SH-SY5Y (cell line): ENCODE results near the gene RAB8B.

ENCODE experiments used
- GATA2 ChIP-seq: IDR thresholded peaks from 2 replicates; pipeline ENCODE4 v1.6.1; 2011; ENCODE audit warnings: mild to moderate bottlenecking, low read depth, low read length
- GATA3 ChIP-seq: IDR thresholded peaks from 2 replicates; pipeline ENCODE4 v1.6.1; 2011; ENCODE audit warnings: low read depth, mild to moderate bottlenecking, low read length, moderate library complexity

Gene RAB8B

GRCh38 chr15:63211092-63211490, 21.7 kb downstream of the RAB8B start:
- no peak for TF ChIP-seq GATA3
- TF ChIP-seq GATA2 = no peak

GRCh38 chr15:63211549-63211948, 22.1 kb downstream of the RAB8B start:
- TF ChIP-seq GATA3 (no peak), GATA2 (no peak)

DNA sequence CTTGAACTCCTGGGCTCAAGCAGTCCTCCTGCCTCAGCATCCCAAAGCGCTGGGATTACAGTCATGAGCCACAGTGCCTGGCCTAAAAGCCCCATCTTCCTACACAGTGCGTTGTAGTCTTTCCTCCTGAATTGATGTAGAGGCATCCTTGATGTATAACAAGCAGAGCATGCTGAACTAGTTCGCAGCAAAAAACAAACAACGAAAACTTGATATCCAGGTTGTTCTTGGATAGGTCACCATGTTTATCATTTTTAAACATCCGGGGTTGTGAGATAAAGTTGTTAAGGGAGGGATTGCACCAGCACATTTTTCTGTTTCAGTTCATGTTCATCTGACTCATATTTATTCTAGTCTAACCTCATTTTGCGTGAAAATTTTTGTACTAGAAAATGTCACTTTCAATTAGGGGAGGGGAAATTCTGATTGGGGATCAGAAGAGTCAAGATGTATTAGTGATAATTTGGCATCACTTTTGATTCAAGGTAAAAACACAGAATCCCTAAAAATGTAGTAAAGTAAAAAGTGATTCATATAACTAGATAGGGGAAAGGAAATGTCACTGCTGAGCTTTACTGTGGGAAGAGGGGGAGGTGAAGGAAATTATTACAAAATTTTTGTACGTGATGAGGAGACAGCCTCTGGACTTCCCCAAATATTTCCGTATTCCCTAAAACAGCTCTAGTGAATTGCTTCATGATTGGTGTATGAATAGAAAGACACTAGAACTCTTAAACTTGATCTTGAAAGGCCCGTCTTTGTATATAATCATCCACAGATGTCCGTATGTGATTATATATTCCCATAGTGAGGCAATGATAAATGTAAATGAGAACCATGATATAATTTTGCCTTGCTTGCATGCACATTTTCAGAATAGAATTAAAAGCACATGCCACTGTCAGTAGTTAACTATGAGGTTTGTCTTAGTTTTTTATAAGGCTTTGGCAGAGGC, 22.9 kb downstream of the RAB8B start:
- TF ChIP-seq GATA3 (no peak), GATA2 (no peak)

- no peak for TF ChIP-seq GATA2
- no peak for TF ChIP-seq GATA3
Observed at GRCh38 chr15:63218100-63218808, 28.8 kb downstream of the RAB8B start.

DNA sequence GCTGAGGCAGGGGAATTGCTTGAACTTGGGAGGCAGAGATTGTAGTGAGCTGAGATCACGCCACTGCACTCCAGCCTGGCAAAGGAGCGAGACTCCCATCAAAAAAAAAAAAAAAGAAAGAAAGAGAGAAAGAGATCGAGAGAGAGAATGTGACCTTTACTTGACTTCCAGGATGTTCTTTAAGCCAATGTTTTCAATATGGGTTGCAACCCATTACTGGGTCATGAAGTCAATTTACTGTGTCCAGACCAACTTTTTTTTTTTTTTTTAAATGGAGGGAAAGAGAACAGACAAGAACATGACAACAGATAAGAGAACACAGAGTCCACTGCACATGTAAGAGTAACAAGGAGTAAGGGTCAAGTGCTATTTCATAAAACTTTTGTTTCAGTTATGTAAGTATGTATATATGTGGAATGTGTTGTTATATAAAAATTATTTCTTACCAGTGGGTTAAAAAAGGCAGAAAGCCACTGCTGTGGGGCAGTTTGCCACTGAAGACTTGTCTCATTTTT, 29.8 kb downstream of the RAB8B start:
- no peak for TF ChIP-seq GATA3

GRCh38 chr15:63221346-63221745, 31.9 kb downstream of the RAB8B start:
- TF ChIP-seq GATA2 (no peak), GATA3 (no peak)

GRCh38 chr15:63223463-63223862, 34.1 kb downstream of the RAB8B start:
- no peak for TF ChIP-seq GATA3
- no peak for TF ChIP-seq GATA2

- TF ChIP-seq GATA3 (no peak), GATA2 (no peak)
Observed at GRCh38 chr15:63225381-63225780, 36.0 kb downstream of the RAB8B start.

DNA sequence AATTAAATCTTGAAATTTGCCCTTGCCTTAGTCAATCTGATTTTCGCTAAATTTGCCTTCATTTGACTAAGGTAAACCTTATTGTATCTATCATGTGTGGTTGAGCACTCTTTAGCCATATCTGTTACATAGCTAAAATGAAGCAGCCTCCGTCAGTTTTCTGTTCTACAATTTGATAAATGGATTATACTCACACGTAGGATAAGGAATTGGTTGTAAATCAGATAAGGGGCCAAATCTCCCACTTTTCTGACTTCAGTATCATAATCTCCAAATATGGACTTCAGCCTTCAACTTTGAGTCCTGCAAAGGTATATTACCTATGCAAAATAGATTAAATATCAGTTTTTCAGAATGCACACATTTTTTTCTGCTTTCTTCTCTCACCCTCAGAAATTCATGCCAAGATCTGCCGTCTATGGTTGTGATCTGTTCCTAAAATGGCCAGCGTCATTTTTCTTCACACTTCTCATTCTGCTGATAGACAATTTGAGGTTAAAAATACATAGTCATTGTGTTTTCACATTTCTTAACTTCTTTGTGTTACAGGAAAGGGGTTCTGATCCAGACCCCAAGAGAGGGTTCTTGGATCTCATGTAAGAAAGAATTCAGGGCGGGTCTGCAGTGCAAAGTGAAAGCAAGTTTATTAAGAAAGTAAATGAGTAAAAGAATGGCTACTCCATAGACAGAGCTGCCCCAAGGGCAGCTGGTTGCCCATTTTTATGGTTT, 36.9 kb downstream of the RAB8B start:
- no peak for TF ChIP-seq GATA3
- TF ChIP-seq GATA2 = no peak

DNA sequence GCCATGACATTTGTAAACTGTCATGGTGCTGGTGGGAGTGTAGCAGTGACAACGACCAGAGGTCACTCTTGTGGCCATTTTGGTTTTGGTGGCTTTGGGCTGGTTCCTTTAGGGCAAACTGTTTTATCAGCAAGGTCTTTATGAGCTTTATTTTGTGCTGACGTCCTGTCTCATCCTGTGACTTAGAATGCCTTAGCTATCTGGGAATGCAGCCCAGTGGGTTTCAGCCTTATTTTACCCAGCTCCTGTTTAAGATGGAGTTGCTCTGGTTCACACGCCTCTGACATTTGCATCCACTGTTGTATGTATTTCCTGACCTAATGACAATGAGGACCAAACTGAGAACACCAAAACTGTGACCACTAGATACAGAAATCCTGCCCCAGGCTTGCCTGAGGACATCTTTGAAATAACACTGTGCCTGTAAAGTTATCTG, 37.6 kb downstream of the RAB8B start:
- TF ChIP-seq GATA3 = no peak
- no peak for TF ChIP-seq GATA2

- TF ChIP-seq GATA3 (no peak), GATA2 (no peak)
Observed at GRCh38 chr15:63227689-63228088, 38.3 kb downstream of the RAB8B start.

DNA sequence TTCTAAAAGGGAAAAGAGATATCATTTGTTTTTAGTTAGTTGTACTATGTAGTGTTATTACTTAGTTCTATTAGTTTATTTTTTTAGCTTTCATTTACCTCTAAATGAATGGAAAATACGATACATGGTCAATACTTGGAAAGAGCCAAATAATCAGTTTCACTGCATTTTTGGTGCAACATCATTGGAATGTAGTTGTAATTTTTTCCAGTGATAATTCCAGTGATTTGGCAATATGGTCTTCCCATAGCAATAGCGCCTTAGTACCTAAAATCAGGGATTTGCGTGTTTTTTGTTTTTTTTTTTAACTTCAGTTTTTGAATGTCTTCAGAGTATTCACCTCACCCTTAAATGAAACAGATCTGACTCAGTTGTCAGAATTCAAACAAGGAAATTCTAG, 41.8 kb downstream of the RAB8B start:
- TF ChIP-seq GATA2 (no peak), GATA3 (no peak)

DNA sequence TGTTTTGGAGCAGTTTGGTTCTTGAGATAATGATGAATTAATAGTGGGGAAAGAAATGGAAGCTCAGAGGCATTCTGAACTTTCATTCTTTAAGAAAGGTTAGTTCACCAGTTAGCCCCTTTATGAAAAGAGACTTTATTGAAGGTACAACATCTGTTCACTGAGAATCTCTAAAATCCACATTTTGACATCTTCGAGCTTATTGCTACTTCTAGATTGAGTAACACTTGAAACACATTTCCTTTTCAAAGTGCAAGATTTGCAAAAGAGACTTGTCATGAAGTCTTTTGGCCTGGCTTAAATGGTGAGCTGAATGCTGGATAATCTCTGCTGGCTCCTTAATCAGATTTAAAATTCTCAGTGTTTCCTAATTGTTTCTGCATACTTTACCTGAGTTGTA, 42.3 kb downstream of the RAB8B start:
- no peak for TF ChIP-seq GATA3

GRCh38 chr15:63232405-63232804, 43.0 kb downstream of the RAB8B start:
- TF ChIP-seq GATA2 (no peak), GATA3 (no peak)

GRCh38 chr15:63232943-63233342, 43.5 kb downstream of the RAB8B start:
- TF ChIP-seq GATA2 = no peak
- no peak for TF ChIP-seq GATA3
